H9 (cell line): ENCODE measurements around the gene CXCR4. TPM values are rescaled to one million over a fixed set of nuclear protein-coding genes. Genes with fewer than 3 reads are reported as not detected.

Source experiments
- DNase-seq: peaks from one replicate; pipeline ENCODE4 v3.0.0-alpha.2; 2017
- H2AFZ ChIP-seq: one replicate; pipeline ENCODE4 v1.6.1; 2013; ENCODE audit warnings: mild to moderate bottlenecking, low read length, control low read depth, moderate library complexity
- H2AK5ac ChIP-seq: 2 replicates; pipeline ENCODE4 v1.6.1; 2013; ENCODE audit warnings: low read length, control low read depth, mixed read lengths; ENCODE audit not compliant: insufficient read length
- H2BK120ac ChIP-seq: one replicate; pipeline ENCODE4 v1.6.1; 2013; ENCODE audit warnings: low read depth, mild to moderate bottlenecking, low read length, control low read depth, inconsistent platforms; ENCODE audit not compliant: poor library complexity, severe bottlenecking
- H2BK12ac ChIP-seq: 2 replicates; pipeline ENCODE4 v1.6.1; 2013; ENCODE audit warnings: low read length, control low read depth, mixed read lengths, low read depth; ENCODE audit not compliant: insufficient read length
- H2BK15ac ChIP-seq: 2 replicates; pipeline ENCODE4 v1.6.1; 2013; ENCODE audit warnings: low read depth, low read length, control low read depth
- H2BK20ac ChIP-seq: one replicate; pipeline ENCODE4 v1.6.1; 2013; ENCODE audit warnings: low read depth, mild to moderate bottlenecking, low read length, control low read depth, inconsistent platforms; ENCODE audit not compliant: poor library complexity, severe bottlenecking
- H2BK5ac ChIP-seq: 2 replicates; pipeline ENCODE4 v1.6.1; 2013; ENCODE audit warnings: low read length, control low read depth, mixed read lengths; ENCODE audit not compliant: insufficient read length
- H3K14ac ChIP-seq: 2 replicates; pipeline ENCODE4 v1.6.1; 2013; ENCODE audit warnings: low read length, control low read depth; ENCODE audit not compliant: insufficient read depth
- H3K18ac ChIP-seq: 2 replicates; pipeline ENCODE4 v1.6.1; 2013; ENCODE audit warnings: low read depth, mild to moderate bottlenecking, mixed read lengths, low read length, control low read depth; ENCODE audit not compliant: insufficient read length
- H3K23ac ChIP-seq: 2 replicates; pipeline ENCODE4 v1.6.1; 2013; ENCODE audit warnings: low read length, control low read depth, mixed read lengths, low read depth; ENCODE audit not compliant: insufficient read length
- H3K23me2 ChIP-seq: 2 replicates; pipeline ENCODE4 v1.6.1; 2013; ENCODE audit warnings: low read depth, mild to moderate bottlenecking, mixed read lengths, low read length, control low read depth; ENCODE audit not compliant: insufficient read length, poor library complexity, severe bottlenecking
- H3K27ac ChIP-seq: 2 replicates; pipeline ENCODE4 v1.5.1; 2013; ENCODE audit warnings: low read length, control low read depth, mixed read lengths, low read depth; ENCODE audit not compliant: insufficient read length
- H3K27me3 ChIP-seq: 2 replicates; pipeline ENCODE4 v1.6.1; 2013; ENCODE audit warnings: low read length, control low read depth, inconsistent platforms; ENCODE audit not compliant: insufficient read depth
- H3K4ac ChIP-seq: 2 replicates; pipeline ENCODE4 v1.6.1; 2013; ENCODE audit warnings: low read depth, mild to moderate bottlenecking, control low read depth, inconsistent platforms, low read length, moderate library complexity
- H3K4me1 ChIP-seq: 2 replicates; pipeline ENCODE4 v1.6.1; 2013; ENCODE audit warnings: low read length, control low read depth, inconsistent platforms; ENCODE audit not compliant: insufficient read depth
- H3K4me2 ChIP-seq: 2 replicates; pipeline ENCODE4 v1.6.1; 2013; ENCODE audit warnings: low read length, control low read depth, mixed read lengths; ENCODE audit not compliant: insufficient read length, insufficient read depth
- H3K56ac ChIP-seq: 2 replicates; pipeline ENCODE4 v1.6.1; 2013; ENCODE audit warnings: low read depth, mild to moderate bottlenecking, mixed read lengths, low read length, control low read depth; ENCODE audit not compliant: insufficient read length
- H3K79me1 ChIP-seq: 2 replicates; pipeline ENCODE4 v1.6.1; 2013; ENCODE audit warnings: low read depth, mild to moderate bottlenecking, moderate library complexity, low read length, control low read depth, inconsistent platforms; ENCODE audit not compliant: insufficient read depth, poor library complexity, severe bottlenecking
- H3K79me2 ChIP-seq: 2 replicates; pipeline ENCODE4 v1.6.1; 2013; ENCODE audit warnings: low read length, control low read depth, inconsistent platforms; ENCODE audit not compliant: insufficient read depth
- H3K9ac ChIP-seq: 2 replicates; pipeline ENCODE4 v1.6.1; 2013; ENCODE audit warnings: low read length, control low read depth, mixed read lengths; ENCODE audit not compliant: insufficient read length; ENCODE audit errors: extremely low read depth
- H3K9me3 ChIP-seq: one replicate; pipeline ENCODE4 v1.6.1; 2013; ENCODE audit warnings: low read depth, low read length, inconsistent platforms; ENCODE audit not compliant: control insufficient read depth
- H3T11ph ChIP-seq: one replicate; pipeline ENCODE4 v1.6.1; 2013; ENCODE audit warnings: mild to moderate bottlenecking, low read length, control low read depth, inconsistent platforms
- H4K20me1 ChIP-seq: one replicate; pipeline ENCODE4 v1.6.1; 2013; ENCODE audit not compliant: control insufficient read depth, insufficient read length, insufficient read depth
- H4K5ac ChIP-seq: 2 replicates; pipeline ENCODE4 v1.6.1; 2013; ENCODE audit warnings: low read depth, mild to moderate bottlenecking, mixed read lengths, low read length, control low read depth; ENCODE audit not compliant: insufficient read length
- H4K8ac ChIP-seq: replicated peaks from 2 replicates; pipeline ENCODE4 v1.6.1; 2013; ENCODE audit warnings: low read length, control low read depth, mixed read lengths, low read depth; ENCODE audit not compliant: insufficient read length
- H4K91ac ChIP-seq: 2 replicates; pipeline ENCODE4 v1.6.1; 2013; ENCODE audit warnings: low read depth, mild to moderate bottlenecking, moderate library complexity, mixed read lengths, low read length, control low read depth; ENCODE audit not compliant: insufficient read length
- H3K27ac Mint-ChIP-seq, 3 experiments: 2 replicates in 2 of 3; 3 replicates in 1 of 3; pipeline ENCODE4 v1.8.0; 2020 to 2021; ENCODE audit warnings: mixed read lengths in 3 of 3, mild to moderate bottlenecking in 1 of 3, moderate library complexity in 1 of 3
- H3K27me3 Mint-ChIP-seq: 2 replicates; pipeline ENCODE4 v1.8.0; 2021; ENCODE audit warnings: low read depth, mild to moderate bottlenecking, moderate library complexity, mixed read lengths
- H3K36me3 Mint-ChIP-seq, 3 experiments: 2 replicates in 2 of 3; 3 replicates in 1 of 3; pipeline ENCODE4 v1.8.0; 2020 to 2021; ENCODE audit warnings: low read depth in 3 of 3, mixed read lengths in 3 of 3; ENCODE audit not compliant: insufficient read depth in 1 of 3
- H3K4me1 Mint-ChIP-seq, 2 experiments: 2 replicates each; pipeline ENCODE4 v1.8.0; 2020; ENCODE audit warnings: mixed read lengths in 2 of 2
- H3K4me3 Mint-ChIP-seq, 2 experiments: 2 replicates in 1 of 2; 3 replicates in 1 of 2; pipeline ENCODE4 v1.8.0; 2020 to 2021; ENCODE audit warnings: mild to moderate bottlenecking in 2 of 2, mixed read lengths in 2 of 2, moderate library complexity in 1 of 2
- H3K9me3 Mint-ChIP-seq, 2 experiments: 2 replicates in 1 of 2; 3 replicates in 1 of 2; pipeline ENCODE4 v1.8.0; 2020; ENCODE audit warnings: mild to moderate bottlenecking in 2 of 2, mixed read lengths in 2 of 2, moderate library complexity in 1 of 2
- WGBS: extraction: QIAGEN DNeasy Blood & Tissue Kit; methylation state at CpG from one replicate; pipeline ENCODE4 v1.1.7; 2013; ENCODE audit warnings: missing lambda C conversion rate, low lambda C conversion rate, mixed read lengths; ENCODE audit not compliant: insufficient read length; ENCODE audit errors: extremely low coverage; 5-methylcytosine and 5-hydroxymethylcytosine counted together
- total RNA-seq: library from RNA; stranded (reverse); gene quantifications from 2 replicates; pipeline ENCODE4 v1.2.1, GENCODE V29; 2021
- TF ChIP-seq, protein P1 (sequence below): fragments of 200-600 bp; sonication (generic); conservative IDR thresholded peaks from 3 replicates; pipeline ENCODE4 v1.8.0; 2021; ENCODE audit warnings: antibody characterized with exemption, mild to moderate bottlenecking

Gene CXCR4
- total RNA-seq, 1 experiment from 2014 or later, result 1.0 TPM

- Histone ChIP-seq H3K9ac (no peak overlapping the region), H3K4me2 (no peak overlapping the region), H3K23me2 (no peaks in the 10 kb centered on the region), H3K18ac (no peak overlapping the region), H3K27ac (no peak overlapping the region), H3K14ac (no peak overlapping the region), H3K27me3 (no peaks in the 10 kb centered on the region), H3K23ac (no peak overlapping the region), H3K79me1 (no peaks in the 10 kb centered on the region), H4K20me1 (no peaks in the 10 kb centered on the region), H4K91ac (no peak overlapping the region), H2AFZ (no peak overlapping the region), H4K5ac (no peak overlapping the region), H3K4ac (no peak overlapping the region), H3K56ac (no peak overlapping the region), H4K8ac (no peak overlapping the region), H3K4me1 (peaks cover 7% of the 10 kb centered on the region; the same call in 1 of the 2 replicates), H3K79me2 (no peaks in the 10 kb centered on the region), H3K9me3 (no peaks in the 10 kb centered on the region), H2BK12ac (no peak overlapping the region), H3T11ph (no peak overlapping the region), H2BK120ac (no peak overlapping the region), H2AK5ac (no peak overlapping the region), H2BK20ac (no peak overlapping the region), H2BK15ac (no peak overlapping the region), H2BK5ac (no peak overlapping the region)
- peaks cover 3 to 9% of the 10 kb centered on the region in 2 experiments; a peak in 3 of 4 replicates for H3K4me1 Mint-ChIP-seq
- no peaks in the 10 kb centered on the region; the same call in 1 of the 2 replicates for H3K27me3 Mint-ChIP-seq
- no peak overlapping the region for H3K4me3 Mint-ChIP-seq
- peaks cover 0 to 8% of the 10 kb centered on the region in 2 experiments; a peak in 4 of 5 replicates for H3K9me3 Mint-ChIP-seq
- no peak overlapping the region for H3K27ac Mint-ChIP-seq
- DNase-seq, result no peak
- peaks cover 0 to 3% (median 0%) of the 10 kb centered on the region in 3 experiments; a peak in 1 of 7 replicates for H3K36me3 Mint-ChIP-seq
- TF ChIP-seq, protein P1, sequence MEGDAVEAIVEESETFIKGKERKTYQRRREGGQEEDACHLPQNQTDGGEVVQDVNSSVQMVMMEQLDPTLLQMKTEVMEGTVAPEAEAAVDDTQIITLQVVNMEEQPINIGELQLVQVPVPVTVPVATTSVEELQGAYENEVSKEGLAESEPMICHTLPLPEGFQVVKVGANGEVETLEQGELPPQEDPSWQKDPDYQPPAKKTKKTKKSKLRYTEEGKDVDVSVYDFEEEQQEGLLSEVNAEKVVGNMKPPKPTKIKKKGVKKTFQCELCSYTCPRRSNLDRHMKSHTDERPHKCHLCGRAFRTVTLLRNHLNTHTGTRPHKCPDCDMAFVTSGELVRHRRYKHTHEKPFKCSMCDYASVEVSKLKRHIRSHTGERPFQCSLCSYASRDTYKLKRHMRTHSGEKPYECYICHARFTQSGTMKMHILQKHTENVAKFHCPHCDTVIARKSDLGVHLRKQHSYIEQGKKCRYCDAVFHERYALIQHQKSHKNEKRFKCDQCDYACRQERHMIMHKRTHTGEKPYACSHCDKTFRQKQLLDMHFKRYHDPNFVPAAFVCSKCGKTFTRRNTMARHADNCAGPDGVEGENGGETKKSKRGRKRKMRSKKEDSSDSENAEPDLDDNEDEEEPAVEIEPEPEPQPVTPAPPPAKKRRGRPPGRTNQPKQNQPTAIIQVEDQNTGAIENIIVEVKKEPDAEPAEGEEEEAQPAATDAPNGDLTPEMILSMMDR, result no peak
- WGBS, result no CpG with 5 or more reads among the region's 4 CpGs
Observed at GRCh38 chr2:136086253-136087016, 31.5 kb downstream of the CXCR4 start.
